ENCODE measurements around the gene FGL2. TPM values are rescaled to one million over a fixed set of nuclear protein-coding genes. Genes with fewer than 3 reads are reported as not detected.
"Not testable (repeated sequence)": the region's sequence is repeated elsewhere in the genome, so short reads cannot be mapped to it uniquely, and the experiment has no call there.

The FGL2 gene, protein sequence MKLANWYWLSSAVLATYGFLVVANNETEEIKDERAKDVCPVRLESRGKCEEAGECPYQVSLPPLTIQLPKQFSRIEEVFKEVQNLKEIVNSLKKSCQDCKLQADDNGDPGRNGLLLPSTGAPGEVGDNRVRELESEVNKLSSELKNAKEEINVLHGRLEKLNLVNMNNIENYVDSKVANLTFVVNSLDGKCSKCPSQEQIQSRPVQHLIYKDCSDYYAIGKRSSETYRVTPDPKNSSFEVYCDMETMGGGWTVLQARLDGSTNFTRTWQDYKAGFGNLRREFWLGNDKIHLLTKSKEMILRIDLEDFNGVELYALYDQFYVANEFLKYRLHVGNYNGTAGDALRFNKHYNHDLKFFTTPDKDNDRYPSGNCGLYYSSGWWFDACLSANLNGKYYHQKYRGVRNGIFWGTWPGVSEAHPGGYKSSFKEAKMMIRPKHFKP
- polyA plus RNA-seq (2014; cell fraction: cytosol; rRNA removed) = not detected in 2 replicates
- polyA plus RNA-seq (2014; cell fraction: nucleus; rRNA removed) = not detected in 2 replicates

DNA sequence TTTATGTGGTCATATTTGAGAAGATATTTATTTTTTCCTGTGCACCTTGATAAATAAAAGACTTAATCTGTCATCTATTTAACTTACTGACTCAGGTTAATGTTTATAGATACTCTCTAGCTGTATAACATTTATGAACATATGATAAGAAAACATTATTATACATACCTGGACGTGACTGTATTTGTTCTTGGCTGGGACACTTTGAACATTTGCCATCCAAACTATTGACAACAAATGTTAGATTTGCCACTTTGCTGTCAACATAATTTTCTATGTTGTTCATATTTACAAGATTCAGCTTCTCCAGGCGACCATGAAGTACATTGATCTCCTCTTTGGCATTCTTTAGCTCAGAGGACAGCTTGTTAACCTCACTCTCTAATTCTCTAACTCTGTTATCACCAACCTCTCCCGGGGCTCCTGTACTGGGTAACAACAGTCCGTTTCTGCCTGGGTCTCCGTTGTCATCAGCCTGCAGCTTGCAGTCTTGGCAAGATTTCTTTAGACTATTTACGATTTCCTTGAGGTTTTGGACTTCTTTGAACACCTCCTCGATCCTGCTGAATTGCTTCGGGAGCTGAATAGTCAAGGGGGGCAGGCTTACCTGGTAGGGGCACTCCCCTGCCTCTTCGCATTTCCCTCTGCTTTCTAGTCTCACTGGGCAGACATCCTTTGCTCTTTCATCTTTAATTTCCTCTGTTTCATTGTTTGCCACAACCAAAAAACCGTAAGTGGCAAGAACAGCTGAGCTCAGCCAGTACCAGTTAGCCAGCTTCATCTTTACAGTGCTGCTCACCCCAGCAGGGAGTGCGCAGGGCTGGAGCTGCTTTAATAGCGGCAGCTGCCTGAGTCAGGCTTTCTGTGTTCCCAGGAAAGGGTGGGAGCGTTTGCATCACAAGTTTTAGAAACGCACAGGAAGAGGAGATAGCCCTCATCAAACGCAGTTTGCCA lies at the start of gene FGL2:
Gene FGL2, minus strand, starts transcription at position 807 of the 954 bp plus-strand sequence. Its CDS starts 26 bp downstream, at position 781.
- no peak for DNase-seq (ENCODE audit: low spot score)

DNA sequence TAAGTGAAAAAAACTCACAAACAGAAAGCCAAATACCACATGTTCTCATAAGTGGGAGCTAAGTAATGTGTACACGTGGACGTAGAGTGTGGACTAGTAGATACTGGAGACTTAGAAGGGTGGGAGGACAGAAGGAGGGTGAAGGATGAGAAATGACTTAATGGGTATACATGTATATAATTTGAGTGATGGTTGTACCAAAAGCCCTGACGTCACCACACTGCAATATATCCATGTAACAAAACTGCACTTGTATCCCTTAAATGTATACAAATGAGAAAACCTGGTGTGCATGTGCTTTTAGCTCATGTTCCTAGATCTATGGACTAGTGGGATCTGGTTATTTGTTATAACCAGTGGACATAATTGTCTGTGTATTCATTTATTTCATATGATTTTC lies 48.5 kb upstream of the FGL2 start:
- no peak for DNase-seq (ENCODE audit: low spot score)

DNA sequence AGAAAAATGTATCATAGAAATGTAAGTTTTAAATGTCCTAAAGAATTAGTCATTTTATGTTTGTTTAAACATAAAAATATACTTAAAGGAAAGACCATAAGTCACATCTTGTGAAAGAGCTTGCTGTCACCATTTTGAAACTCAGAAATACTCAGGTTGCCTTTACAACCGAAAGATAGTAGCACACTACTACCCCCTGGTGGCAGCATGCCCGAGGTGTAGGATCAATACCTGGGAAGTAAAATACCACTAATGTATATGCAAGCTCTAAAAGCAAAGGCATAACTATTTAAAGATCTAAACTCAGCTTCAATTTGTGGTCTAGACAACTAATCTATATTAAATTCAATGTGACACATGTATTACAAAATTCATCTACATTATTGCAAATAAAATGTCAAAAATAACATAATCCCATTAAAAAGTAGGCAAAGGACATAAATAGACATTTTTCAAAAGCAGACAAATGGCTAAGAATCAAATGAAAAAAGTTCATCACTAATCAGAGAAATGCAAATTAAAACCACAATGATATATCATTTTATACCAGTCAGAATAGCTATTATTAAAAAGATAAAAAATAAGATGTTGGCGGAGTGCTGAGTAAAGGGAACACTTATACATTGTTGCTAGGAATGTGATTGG lies 47.7 kb upstream of the FGL2 start:
- peak; percentile 71 for DNase-seq (ENCODE audit: low spot score)

DNA sequence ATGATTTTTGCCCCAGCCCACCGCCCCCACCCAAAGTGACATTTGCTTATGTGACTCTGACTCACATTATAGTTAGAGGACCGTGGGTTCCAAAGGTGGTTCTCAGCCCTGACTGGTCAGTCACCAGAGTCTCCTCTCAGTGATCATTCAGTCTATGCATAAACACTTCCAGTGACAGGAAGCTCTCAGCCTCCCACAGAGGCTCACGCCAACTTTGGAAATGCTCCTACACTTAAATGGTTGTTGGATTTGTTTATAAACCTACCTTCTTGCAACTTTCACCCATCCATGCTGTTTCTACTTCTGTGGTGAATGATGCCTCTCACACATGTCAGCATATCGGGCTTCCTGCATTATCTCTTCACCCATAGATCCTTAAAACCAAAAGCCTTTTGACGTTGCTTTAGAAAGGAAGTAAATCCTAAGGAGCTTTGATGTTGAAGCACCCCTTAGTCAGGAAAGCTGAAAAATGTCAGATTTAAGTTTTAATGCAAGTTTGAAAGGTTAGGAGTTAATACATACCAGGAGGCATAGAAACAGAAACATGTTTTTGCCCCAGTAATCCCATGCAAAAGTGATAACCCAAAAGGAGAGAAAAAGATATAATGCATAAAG lies 46.5 kb upstream of the FGL2 start:
- DNase-seq (ENCODE audit: low spot score) = no peak

DNA sequence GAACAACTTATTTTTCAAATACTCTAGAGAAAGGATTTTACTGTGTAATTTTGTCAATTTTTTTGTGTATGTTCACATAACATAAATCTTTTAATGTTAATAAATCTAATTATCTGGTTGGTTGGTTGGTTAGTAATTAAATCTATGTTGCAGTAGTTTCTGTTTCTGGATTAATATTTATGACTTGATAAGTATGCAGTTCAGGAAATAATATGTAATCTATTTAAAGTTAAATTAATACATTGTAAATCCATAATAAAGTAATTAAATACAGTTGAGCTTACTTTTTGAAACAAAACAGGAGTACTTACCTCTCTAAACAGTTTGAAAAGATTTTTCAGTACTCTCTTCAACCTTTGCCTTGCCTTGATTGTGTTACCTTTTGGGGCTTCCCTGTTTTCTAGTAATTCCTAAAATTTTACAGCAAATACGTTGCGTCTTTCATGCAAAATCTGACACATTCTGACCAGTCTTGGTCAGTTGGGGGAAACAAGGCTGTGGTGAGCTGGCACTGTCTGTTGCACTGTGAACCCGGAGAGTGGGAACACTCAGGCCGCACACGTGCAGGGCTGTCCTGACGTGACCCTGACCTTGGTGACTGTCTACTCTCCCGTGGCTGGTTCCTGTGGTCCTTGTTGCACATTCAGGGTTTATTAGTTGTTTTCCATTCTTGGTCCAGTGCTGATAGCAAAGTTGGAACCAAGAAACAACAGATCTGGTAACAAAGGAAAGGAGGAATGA lies 45.6 kb upstream of the FGL2 start:
- no peak for DNase-seq (ENCODE audit: low spot score)

DNA sequence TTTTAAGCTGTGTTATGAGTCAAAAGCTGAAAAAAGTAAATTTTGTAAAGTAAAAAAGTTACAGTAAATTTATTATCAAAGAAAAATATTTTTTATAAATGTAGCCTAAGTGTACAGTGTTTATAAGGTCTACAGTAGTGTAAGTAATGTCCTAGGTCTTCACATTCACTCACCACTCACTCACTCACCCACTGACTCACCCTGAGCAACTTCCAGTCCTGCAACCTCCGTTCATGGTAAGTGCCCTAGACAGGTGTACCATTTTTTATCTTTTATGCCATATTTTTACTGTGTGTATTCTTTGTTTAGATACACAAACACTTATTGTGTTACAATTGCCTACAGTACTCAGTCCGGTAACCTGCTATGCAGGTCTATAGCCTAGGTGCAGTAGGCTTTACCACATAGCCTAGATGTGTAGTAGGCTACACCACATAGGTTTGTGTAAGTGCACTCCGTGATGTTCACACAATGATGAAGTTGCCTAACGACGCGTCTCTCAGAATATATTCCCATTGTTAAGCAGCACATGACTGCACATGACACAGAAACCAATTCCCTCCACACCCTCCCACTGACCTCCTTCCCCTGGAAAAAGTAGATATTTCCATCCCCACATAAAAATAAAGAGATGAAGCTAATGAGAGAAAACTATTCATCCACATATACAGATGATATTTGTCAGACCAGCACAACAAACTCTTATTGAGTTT lies 44.8 kb upstream of the FGL2 start:
- no peak for DNase-seq (ENCODE audit: low spot score)

DNA sequence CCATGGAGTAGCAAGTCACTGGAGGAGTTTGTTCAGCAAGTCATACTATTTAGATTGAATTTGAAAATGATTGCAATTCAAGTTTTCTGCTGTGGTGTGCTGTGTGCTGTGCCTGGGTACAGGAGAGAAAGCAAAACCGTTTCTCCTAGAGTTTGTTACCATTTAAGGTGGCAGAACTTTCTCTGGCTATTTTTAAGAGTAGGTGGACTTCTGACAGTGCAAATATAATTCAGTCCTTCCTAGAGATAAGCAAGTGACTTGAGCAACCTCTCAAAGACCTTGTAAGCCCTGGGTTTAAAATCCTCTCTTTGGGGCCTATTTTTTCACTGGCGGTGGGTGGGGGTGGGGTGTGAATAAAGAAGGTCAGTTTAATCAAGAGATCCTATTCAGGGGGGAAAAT lies 42.9 kb upstream of the FGL2 start:
- no peak for DNase-seq (ENCODE audit: low spot score)

DNA sequence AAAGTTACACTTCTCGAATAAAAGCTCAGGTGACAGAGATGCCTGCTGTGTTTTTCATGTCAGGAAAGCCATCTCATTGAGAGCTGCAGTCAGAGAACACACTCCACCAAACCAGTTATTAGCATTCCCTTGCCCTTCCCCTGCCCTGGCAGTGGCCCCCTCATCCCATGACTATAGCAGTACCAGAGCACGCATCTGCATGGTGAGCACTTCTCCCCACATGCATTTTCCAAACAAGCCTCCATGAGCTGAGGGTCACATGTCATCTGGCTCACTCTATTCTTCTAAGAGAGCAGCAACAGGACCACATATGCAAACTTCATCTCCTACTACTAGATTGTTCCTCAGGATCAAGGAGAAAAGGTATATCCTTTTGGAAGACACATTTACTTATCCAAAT lies 42.4 kb upstream of the FGL2 start:
- DNase-seq (ENCODE audit: low spot score) = no peak

DNA sequence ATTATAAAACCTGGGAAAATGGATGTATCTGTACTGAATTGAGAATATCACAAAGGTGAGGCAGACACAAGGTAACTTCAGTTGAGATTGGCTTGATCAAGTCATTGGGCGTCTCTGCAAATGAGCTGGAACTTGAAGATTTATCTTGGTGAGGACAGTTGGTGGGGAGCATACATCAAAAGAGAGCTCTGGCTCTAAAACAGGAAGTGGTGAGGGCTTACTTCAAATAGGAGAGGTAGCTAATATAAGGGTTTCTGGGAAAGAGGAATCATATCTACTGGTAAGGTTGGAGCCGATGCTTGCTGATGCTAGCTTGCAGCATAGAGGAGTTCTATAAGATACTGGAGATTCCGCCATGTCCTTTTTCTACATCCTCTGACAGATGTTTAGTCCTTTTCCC lies 39.9 kb upstream of the FGL2 start:
- DNase-seq (ENCODE audit: low spot score) = no peak

DNA sequence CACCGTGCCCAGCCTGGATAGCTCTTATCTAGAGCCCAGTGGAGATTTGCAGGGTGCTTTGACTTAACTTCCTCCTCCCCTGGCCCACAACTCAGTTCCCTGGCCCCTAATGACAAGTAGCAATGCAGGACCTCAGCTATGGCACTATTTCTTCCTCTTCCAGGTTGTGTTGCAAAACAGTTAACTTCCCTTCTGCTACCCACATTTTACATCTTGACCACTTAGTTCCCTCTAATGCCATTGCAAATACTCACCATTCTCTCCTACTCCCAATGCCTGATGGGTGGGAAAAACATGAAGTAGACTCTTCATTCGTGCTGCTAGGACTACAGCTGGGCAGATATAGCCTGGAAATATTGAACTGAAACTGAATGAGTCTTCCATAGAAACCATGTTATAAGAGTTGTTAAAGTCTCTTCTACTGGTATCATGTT lies 39.1 kb upstream of the FGL2 start:
- no peak for DNase-seq (ENCODE audit: low spot score)

DNA sequence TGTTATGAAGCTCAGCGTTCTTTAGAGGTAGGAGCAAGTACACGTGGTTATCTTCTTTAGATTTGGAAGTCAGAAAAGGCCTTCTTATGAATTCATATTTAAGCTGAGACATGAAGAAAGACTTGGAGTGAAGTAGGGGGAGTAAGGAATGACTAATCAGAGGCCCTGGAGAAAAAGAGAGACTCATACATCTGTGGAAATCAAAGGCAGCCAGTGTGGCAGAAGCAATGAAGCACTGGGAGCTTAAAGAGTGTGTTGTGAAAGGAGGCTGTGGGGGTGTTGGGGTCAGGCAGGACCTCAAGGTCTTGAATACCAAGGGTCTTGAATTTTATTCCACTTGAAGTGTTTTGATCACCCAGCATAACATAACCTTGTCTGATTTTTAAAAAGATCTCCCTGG lies 35.7 kb upstream of the FGL2 start:
- no peak for DNase-seq (ENCODE audit: low spot score)

DNA sequence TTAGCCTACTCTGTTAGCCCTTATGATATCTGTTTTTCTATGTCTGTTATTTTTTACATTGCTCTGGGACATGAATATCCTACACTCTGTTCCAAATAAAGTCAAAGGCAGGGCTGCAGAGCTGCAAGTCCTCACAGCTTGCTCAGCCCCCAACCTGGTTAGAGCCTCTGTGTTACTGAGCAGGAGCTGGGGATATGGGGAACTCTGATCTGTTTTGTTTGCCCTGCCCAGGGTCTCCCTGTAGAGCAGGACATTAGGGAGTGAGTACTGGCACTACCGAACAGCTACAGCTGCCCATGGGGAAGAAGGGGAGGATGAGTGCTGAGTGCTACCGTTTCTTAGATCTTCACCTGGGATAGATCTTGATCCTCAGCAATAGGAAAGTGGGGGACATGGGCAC lies 32.8 kb upstream of the FGL2 start:
- DNase-seq (ENCODE audit: low spot score) = no peak

DNA sequence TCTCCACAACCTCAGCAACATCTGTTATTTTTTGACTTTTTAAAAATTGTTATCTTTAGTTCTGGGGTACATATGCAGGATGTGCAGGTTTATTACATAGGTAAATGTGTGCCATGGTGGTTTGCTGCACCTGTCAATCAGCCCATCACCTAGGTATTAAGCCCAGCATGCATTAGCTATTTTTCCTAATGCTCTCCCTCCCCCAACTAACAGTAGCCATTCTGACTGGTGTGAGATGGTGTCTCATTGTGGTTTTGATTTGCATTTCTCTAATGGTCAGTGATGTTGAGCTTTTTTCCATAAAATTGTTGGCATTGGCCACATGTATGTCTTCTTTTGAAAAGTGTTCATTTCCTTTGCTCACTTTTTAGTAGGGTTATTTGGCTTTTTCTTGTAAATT lies 29.2 kb upstream of the FGL2 start:
- not testable (repeated sequence) for DNase-seq (ENCODE audit: low spot score)

DNA sequence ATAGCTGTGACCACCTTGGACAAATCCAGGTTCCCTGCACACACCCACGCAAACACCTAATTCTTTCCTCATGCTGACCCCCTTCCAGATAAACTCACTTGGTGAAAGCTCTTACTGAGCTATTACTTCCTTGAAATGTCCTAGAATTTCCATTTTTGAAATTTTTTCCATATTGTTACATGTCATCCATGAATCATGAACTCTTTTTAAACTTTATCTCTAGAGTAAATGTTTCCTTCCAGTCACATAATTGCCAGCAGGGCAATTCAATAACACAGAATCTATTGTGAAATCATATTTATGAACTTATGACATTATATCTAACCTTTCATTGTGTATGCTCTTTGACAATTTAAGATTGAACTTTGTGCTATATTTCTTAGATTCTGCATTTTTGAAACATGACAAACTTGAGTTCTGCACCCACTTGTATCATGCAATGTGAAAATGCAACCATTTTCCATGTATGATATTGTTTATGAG lies 26.8 kb upstream of the FGL2 start:
- DNase-seq (ENCODE audit: low spot score) = no peak

DNA sequence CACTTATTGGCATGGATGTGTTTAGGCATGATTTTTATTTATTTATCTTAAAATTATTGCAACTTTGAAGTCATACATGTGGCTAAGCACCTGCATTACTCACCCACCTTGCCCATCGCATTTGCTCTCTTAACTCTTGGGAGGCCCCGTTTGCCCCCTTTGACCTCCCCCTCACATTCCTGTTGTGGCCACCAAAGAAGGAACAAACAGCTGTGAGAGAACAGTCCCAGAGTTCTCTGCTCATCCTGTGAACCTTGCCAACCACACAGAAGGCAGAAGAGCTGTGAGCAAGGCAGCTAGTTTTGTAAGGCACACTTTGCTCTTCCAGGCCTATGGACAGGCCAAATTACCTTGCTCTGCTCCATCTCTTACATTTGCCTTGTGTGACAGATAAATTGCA lies 23.6 kb upstream of the FGL2 start:
- no peak for DNase-seq (ENCODE audit: low spot score)

DNA sequence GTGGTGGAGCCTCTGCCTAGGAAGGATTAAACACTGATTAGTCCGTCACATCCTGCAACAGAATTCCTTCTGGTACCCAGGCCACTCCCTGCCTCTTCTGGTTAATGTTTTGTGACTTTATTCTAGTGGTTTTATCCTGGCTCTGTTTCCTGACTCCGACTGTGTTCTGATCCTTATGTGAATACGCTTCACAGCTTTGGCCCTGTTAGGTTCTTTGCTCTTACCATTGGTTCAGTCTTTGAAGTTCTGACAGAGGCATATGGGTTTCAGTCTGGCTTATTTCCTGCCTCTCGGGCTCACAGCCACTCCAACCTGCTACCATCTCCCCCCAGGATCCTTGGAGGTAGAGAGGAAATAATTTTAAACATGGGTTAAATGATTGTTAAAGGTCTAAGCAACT lies 23.2 kb upstream of the FGL2 start:
- DNase-seq (ENCODE audit: low spot score) = no peak

DNA sequence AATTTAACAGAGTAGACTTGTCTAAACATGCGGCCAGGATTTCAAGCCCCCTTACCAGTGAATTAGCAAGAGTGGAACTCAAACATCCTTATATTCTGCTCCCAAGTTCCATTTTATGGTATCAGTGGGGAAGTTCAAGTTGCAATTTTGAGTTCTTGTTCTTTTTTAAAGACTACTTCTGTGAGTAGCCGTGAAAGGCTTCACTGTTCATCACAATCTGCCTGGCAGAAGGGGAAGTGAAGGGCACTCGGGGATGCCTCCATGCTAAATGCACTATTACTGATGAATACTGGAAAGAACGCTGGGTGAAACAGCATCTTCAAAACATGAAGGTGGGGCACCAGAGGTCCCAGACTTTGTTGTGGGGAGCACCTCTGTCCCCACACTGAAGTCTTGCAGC lies 22.4 kb upstream of the FGL2 start:
- no peak for DNase-seq (ENCODE audit: low spot score)

DNA sequence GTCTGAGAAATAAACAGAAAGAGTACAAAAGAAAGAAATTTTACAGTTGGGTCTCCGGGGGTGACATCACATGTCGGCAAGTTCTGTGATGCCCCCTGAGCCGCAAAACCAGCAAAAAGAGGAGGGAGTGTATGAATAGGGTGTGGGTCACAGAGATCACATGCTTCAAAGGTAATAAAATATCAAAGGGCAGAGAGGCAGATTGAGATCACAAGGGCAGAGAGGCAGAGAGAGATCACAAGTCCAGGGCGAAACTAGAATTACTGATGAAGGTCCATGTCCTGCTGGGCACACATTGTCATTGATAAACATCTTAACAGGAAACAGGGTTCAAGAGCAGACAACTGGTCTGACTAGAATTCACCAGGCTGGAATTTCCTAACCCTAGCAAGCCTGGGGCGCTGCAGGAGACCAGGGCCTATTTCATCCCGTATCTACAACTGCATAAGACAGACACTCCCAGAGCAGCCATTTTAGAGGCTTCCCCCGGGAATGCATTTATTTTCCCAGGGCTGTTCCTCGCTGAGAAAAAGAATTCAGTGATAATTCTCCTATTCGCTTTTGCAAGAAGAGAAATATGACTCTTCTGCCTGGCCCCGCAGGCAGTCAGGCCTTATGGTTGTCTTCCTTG lies 20.2 kb upstream of the FGL2 start:
- not testable (repeated sequence) for DNase-seq (ENCODE audit: low spot score)

DNA sequence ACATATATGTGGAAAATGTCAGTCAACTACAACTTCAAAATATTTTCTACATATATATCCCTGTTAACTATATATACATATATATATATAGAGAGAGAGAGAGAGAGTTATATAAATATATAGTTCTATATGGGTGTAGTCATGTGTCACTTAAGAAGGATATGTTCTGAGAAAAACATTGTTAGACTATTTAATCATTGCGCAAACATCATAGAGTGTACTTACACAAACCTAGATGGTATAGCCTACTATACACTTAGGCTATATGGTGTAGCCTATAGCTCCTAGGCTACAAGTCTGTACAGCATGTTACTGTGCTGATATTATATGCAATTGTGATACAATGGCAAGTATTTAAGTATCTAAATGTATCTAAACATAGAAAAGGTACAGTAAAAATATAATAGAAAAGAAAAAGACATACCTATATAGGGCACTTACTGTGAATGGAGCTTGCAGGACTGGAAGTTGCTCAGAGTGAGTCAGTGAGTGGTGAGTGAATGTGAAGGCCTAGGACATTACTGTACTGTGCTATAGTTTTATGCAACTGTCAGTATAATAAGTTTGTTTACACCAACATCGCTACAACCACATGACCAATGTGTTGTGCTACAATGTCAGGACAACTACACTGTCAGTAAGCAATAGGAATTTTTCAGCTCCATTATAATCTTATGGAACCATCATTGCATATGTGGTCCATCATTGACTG lies 18.0 kb upstream of the FGL2 start:
- DNase-seq (ENCODE audit: low spot score) = no peak

All from SK-N-DZ (cell line).